H1 (cell line): ENCODE data around the gene PTPRD. TPM values are rescaled to one million over a fixed set of nuclear protein-coding genes. Genes with fewer than 3 reads are reported as not detected.

ENCODE experiments used
- CTCF ChIA-PET: fragments of 300-600 bp; sonication (Branson Sonifier 250); formaldehyde crosslinking; loops from one replicate; lab custom pipeline; 2021; ENCODE audit not compliant: partially characterized antibody; lab: Charles Lee
- POLR2A ChIA-PET: fragments of 300-600 bp; sonication (Branson Sonifier 250); formaldehyde crosslinking; loops from one replicate; lab custom pipeline; 2021; ENCODE audit warnings: inconsistent platforms; ENCODE audit not compliant: partially characterized antibody; lab: Charles Lee
- DNase-seq, 2 experiments: peaks; one replicate each; pipeline versions ENCODE4 v3.0.0 to v3.0.0-alpha.2; 2010 to 2022; ENCODE audit warnings: low spot score in 2 of 2, low read depth in 1 of 2, mixed read lengths in 1 of 2
- FAIRE-seq: peaks from 2 replicates; lab custom pipeline; 2011; peaks lifted over from hg19 to GRCh38; lab: Jason Lieb, UNC
- H2AFZ ChIP-seq: 2 replicates; pipeline ENCODE4 v1.8.1; 2012; ENCODE audit warnings: low read length, inconsistent platforms
- H2AK5ac ChIP-seq: 2 replicates; pipeline ENCODE4 v1.6.1; 2013; ENCODE audit warnings: low read depth, low read length
- H2BK120ac ChIP-seq: replicated peaks from 2 replicates; pipeline ENCODE3; 2013; ENCODE audit warnings: low read depth, low read length, inconsistent platforms
- H2BK12ac ChIP-seq: 2 replicates; pipeline ENCODE4 v1.6.1; 2013; ENCODE audit warnings: low read depth, low read length
- H2BK15ac ChIP-seq: 2 replicates; pipeline ENCODE4 v1.6.1; 2013; ENCODE audit warnings: low read length
- H2BK20ac ChIP-seq: 2 replicates; pipeline ENCODE4 v1.6.1; 2013; ENCODE audit warnings: low read length
- H2BK5ac ChIP-seq: 2 replicates; pipeline ENCODE4 v1.6.1; 2013; ENCODE audit warnings: low read depth, low read length
- H3K14ac ChIP-seq: 2 replicates; pipeline ENCODE4 v1.6.1; 2013; ENCODE audit warnings: inconsistent platforms; ENCODE audit not compliant: insufficient read length
- H3K18ac ChIP-seq: 2 replicates; pipeline ENCODE4 v1.6.1; 2013; ENCODE audit warnings: low read length; ENCODE audit errors: extremely low read depth
- H3K23ac ChIP-seq: 2 replicates; pipeline ENCODE4 v1.6.1; 2013; ENCODE audit warnings: inconsistent platforms; ENCODE audit not compliant: insufficient read length
- H3K23me2 ChIP-seq: 2 replicates; pipeline ENCODE4 v1.6.1; 2013; ENCODE audit warnings: low read depth, low read length
- H3K27ac ChIP-seq: 2 replicates; pipeline ENCODE4 v1.6.1; 2011; ENCODE audit warnings: low read depth, low read length, inconsistent platforms
- H3K27me3 ChIP-seq, 4 experiments: replicated peaks in 1 of 4; 1 replicate in 1 of 4; 2 replicates in 3 of 4; pipeline versions ENCODE4 v1.6.1 to v1.8.1; 2011 to 2013; ENCODE audit warnings: low read length in 3 of 4, mild to moderate bottlenecking in 3 of 4, inconsistent platforms in 2 of 4, mixed read lengths in 2 of 4, moderate library complexity in 1 of 4; ENCODE audit not compliant: control insufficient read depth in 3 of 4, insufficient read depth in 3 of 4; ENCODE audit errors: extremely low read depth in 1 of 4
- H3K36me3 ChIP-seq, 4 experiments: 2 replicates each; pipeline versions ENCODE4 v1.6.1 to v1.8.1; 2011 to 2013; ENCODE audit warnings: mild to moderate bottlenecking in 4 of 4, low read length in 3 of 4, moderate library complexity in 2 of 4, control low read depth in 1 of 4, inconsistent platforms in 1 of 4; ENCODE audit not compliant: insufficient read depth in 4 of 4, control insufficient read depth in 2 of 4
- H3K4ac ChIP-seq: replicated peaks from 2 replicates; pipeline ENCODE3; 2013; ENCODE audit warnings: low read length, low read depth, mixed read lengths, inconsistent platforms; ENCODE audit not compliant: insufficient read length
- H3K4me1 ChIP-seq, 4 experiments: replicated peaks in 1 of 4; 1 replicate in 1 of 4; 2 replicates in 3 of 4; pipeline versions ENCODE4 v1.6.1 to v1.8.1; 2011 to 2013; ENCODE audit warnings: low read length in 3 of 4, inconsistent platforms in 2 of 4, mixed read lengths in 1 of 4; ENCODE audit not compliant: insufficient read depth in 4 of 4, control insufficient read depth in 3 of 4
- H3K4me2 ChIP-seq, 2 experiments: 2 replicates each; pipeline versions ENCODE4 v1.6.1 to v1.8.1; 2011 to 2013; ENCODE audit warnings: low read depth in 2 of 2, low read length in 2 of 2, control low read depth in 1 of 2, inconsistent platforms in 1 of 2, mild to moderate bottlenecking in 1 of 2; ENCODE audit not compliant: insufficient read depth in 1 of 2
- H3K4me3 ChIP-seq, 4 experiments: fragments of 200-600, 300-600 bp in 1 of 4; sonication (generic), shearing (Covaris generic), sonication (Bioruptor Twin) in 1 of 4; 2 replicates each; pipeline versions ENCODE4 v1.5.1 to v1.8.1; 2011 to 2016; ENCODE audit warnings: low read length in 4 of 4, low read depth in 3 of 4, control low read depth in 2 of 4, inconsistent platforms in 2 of 4, mild to moderate bottlenecking in 2 of 4, mixed read lengths in 1 of 4, moderate library complexity in 1 of 4; ENCODE audit not compliant: insufficient read depth in 2 of 4; ENCODE audit errors: extremely low read depth in 1 of 4
- H3K56ac ChIP-seq: replicated peaks from 2 replicates; pipeline ENCODE3; 2013; ENCODE audit warnings: low read depth, mild to moderate bottlenecking, mixed read lengths, low read length, inconsistent platforms; ENCODE audit not compliant: insufficient read length
- H3K79me1 ChIP-seq: 2 replicates; pipeline ENCODE4 v1.6.1; 2013; ENCODE audit warnings: low read depth, low read length, control low read depth
- H3K79me2 ChIP-seq, 2 experiments: 2 replicates each; pipeline versions ENCODE4 v1.6.1 to v1.8.1; 2012 to 2013; ENCODE audit warnings: low read length in 2 of 2, mild to moderate bottlenecking in 2 of 2, inconsistent platforms in 1 of 2; ENCODE audit not compliant: insufficient read depth in 2 of 2, control insufficient read depth in 1 of 2
- H3K9ac ChIP-seq, 4 experiments: replicated peaks in 1 of 4; 1 replicate in 1 of 4; 2 replicates in 3 of 4; pipeline versions ENCODE4 v1.6.1 to v1.8.1; 2011 to 2013; ENCODE audit warnings: low read depth in 3 of 4, low read length in 3 of 4, control low read depth in 2 of 4, mild to moderate bottlenecking in 2 of 4, moderate library complexity in 2 of 4, inconsistent platforms in 1 of 4; ENCODE audit errors: extremely low read depth in 1 of 4
- H3K9me3 ChIP-seq, 2 experiments: 2 replicates each; pipeline versions ENCODE4 v1.6.1 to v1.8.1; 2012 to 2013; ENCODE audit warnings: mild to moderate bottlenecking in 2 of 2, moderate library complexity in 2 of 2, control low read depth in 1 of 2, inconsistent platforms in 1 of 2, low read depth in 1 of 2, low read length in 1 of 2, mixed read lengths in 1 of 2; ENCODE audit not compliant: insufficient read depth in 2 of 2
- H4K20me1 ChIP-seq, 2 experiments: replicated peaks in 1 of 2; 2 replicates each; pipeline versions ENCODE3 to v1.8.1; 2011 to 2013; ENCODE audit warnings: inconsistent platforms in 2 of 2, low read length in 2 of 2, mild to moderate bottlenecking in 1 of 2; ENCODE audit not compliant: insufficient read depth in 2 of 2, control insufficient read depth in 1 of 2
- H4K5ac ChIP-seq: 2 replicates; pipeline ENCODE4 v1.6.1; 2013; ENCODE audit warnings: low read length, low read depth, mixed read lengths, inconsistent platforms; ENCODE audit not compliant: insufficient read length
- H4K8ac ChIP-seq: 2 replicates; pipeline ENCODE4 v1.8.0; 2013; ENCODE audit warnings: mild to moderate bottlenecking, moderate library complexity, low read length, inconsistent platforms; ENCODE audit not compliant: insufficient read depth; ENCODE audit errors: extremely low read depth
- H4K91ac ChIP-seq: replicated peaks from 2 replicates; pipeline ENCODE3; 2013; ENCODE audit warnings: low read length, mixed read lengths, inconsistent platforms; ENCODE audit not compliant: insufficient read length
- CHD1 ChIP-seq: IDR thresholded peaks from 2 replicates; pipeline ENCODE4 v1.6.1; 2012; ENCODE audit warnings: low read depth, low read length, improper control_type of control experiment
- EGR1 ChIP-seq: IDR thresholded peaks from 2 replicates; pipeline ENCODE4 v1.6.1; 2011; ENCODE audit warnings: low read depth, low read length, borderline replicate concordance
- KDM5A ChIP-seq: fragments of 200-600 bp; IDR thresholded peaks from 2 replicates; pipeline ENCODE4 v1.7.1; 2012; ENCODE audit warnings: mild to moderate bottlenecking, low read length, inconsistent platforms, mixed read lengths
- POU5F1 ChIP-seq: IDR thresholded peaks from 2 replicates; pipeline ENCODE4 v1.6.1; 2011; ENCODE audit warnings: low read depth, mild to moderate bottlenecking, low read length, moderate library complexity
- YY1 ChIP-seq: IDR thresholded peaks from 2 replicates; pipeline ENCODE4 v1.6.1; 2011; ENCODE audit warnings: low read depth, mild to moderate bottlenecking, low read length
- WGBS, 2 experiments: shearing (Covaris generic) in 1 of 2; methylation state at CpG; one replicate each; pipeline versions ENCODE4 v1.1.6 to v1.1.7; 2013 to 2015; ENCODE audit warnings: low lambda C conversion rate in 2 of 2, mixed read lengths in 2 of 2, inconsistent platforms in 1 of 2, low coverage in 1 of 2, missing lambda C conversion rate in 1 of 2; ENCODE audit not compliant: insufficient replicate concordance in 2 of 2, insufficient coverage in 1 of 2, insufficient read length in 1 of 2; ENCODE audit errors: extremely low coverage in 1 of 2, missing lambda C conversion rate in 1 of 2; 5-methylcytosine and 5-hydroxymethylcytosine counted together
- polyA plus RNA-seq, 7 experiments: library from polyadenylated mRNA; depleted of rRNA in 3 of 7; stranded (reverse) in 5 of 7; unstranded in 2 of 7; fragments of >200 nt in 5 of 7; fragments of 200-250 nt in 2 of 7; gene quantifications; 1 replicate in 5 of 7; 2 replicates in 1 of 7; 4 replicates in 1 of 7; pipeline versions ENCODE4 v1.2.1 to v1.2.3, GENCODE V29; 2011 to 2013; ENCODE audit warnings: missing spikeins in 2 of 7, mixed read lengths in 2 of 7
- total RNA-seq: library from RNA; stranded (reverse); fragmentation: NEBNext Ultra II Directional; extraction: Animal tissue kit (Norgen Biotek cat#: 25700); gene quantifications from 2 replicates; pipeline ENCODE4 v1.2.1, GENCODE V29; 2021

PTPRD gene
- total and polyA plus RNA-seq, 2 of the 8 experiments (the other 6 are each of a cell fraction or from before 2014, with no cell fraction given), result 17.2 to 77.0 TPM

GRCh38 chr9:8733131-8733954 lies 1879.5 kb downstream of the PTPRD start:
- Histone ChIP-seq H2AFZ (no peak overlapping the region), H3K4me3 (peak overlapping the region in 1 of 4 experiments; percentile 12; a peak in 1 of 8 replicates)
- CTCF ChIA-PET, result no interaction called here
- TF ChIP-seq POU5F1, result no peak
- TF ChIP-seq YY1, result 0 out of 2 replicates have a peak, but pooled peaks have one; percentile 36
- TF ChIP-seq EGR1, result no peak
- TF ChIP-seq KDM5A, result no peak
- TF ChIP-seq CHD1, result no peak

More at GRCh38 chr9:8733131-8733954, 1879.5 kb downstream of the PTPRD start:
- Histone ChIP-seq H4K5ac (no peak overlapping the region), H3K27ac (no peak overlapping the region), H3K4me1 (peaks cover 0 to 14% (median 10%) of the 10 kb centered on the region in 4 experiments; a peak in 5 of 7 replicates), H4K91ac (peak overlapping the region; percentile 15), H3K14ac (no peak overlapping the region), H3K56ac (no peak overlapping the region), H2BK5ac (peak overlapping the region; percentile 54), H2AK5ac (no peak overlapping the region; the same call in 1 of the 2 replicates), H4K20me1 (no peaks in the 10 kb centered on the region), H4K8ac (no peak overlapping the region), H3K79me2 (no peaks in the 10 kb centered on the region; a peak in 1 of 4 replicates), H3K27me3 (no peaks in the 10 kb centered on the region), H2BK15ac (no peak overlapping the region), H3K23me2 (no peaks in the 10 kb centered on the region), H3K4ac (no peak overlapping the region), H3K36me3 (no peaks in the 10 kb centered on the region), H3K4me2 (peak overlapping the region in 1 of 2 experiments; percentile 35; a peak in 3 of 4 replicates), H3K23ac (no peak overlapping the region), H2BK20ac (peak overlapping the region; percentile 3; the same call in 1 of the 2 replicates), H3K79me1 (no peaks in the 10 kb centered on the region; the same call in 1 of the 2 replicates), H2BK12ac (peak overlapping the region; percentile 94), H3K18ac (peak overlapping the region; percentile 13; the same call in 1 of the 2 replicates), H2BK120ac (peak overlapping the region; percentile 18), H3K9me3 (no peaks in the 10 kb centered on the region), H3K9ac (no peak overlapping the region)
- POLR2A ChIA-PET, result no interaction called here
- DNase-seq, result no peak
- no peak for FAIRE-seq
- 53% methylated on average over 17 of the region's 17 CpGs; no CpG with 5 or more reads in 1 of the 2 experiments for WGBS, 2 experiments
